Gastrocnemius medialis (tissue), 4 donors: ENCODE data around the gene KCTD10. TPM values are rescaled to one million over a fixed set of nuclear protein-coding genes. Genes with fewer than 3 reads are reported as not detected.
"Not testable (repeated sequence)": the region's sequence is repeated elsewhere in the genome, so short reads cannot be mapped to it uniquely, and the experiment has no call there.

Source experiments
- ATAC-seq, 2 donors: fragments of 150-250 bp; one replicate each; pipeline ENCODE4 v1.9.1; 2016
- DNase-seq, 2 donors: peaks; one replicate each; pipeline ENCODE4 v3.0.0-alpha.2; 2019
- H3K27ac ChIP-seq, 4 donors: fragments of 200-600 bp; sonication (generic); 1 replicate in 1 of 4; 2 replicates in 3 of 4; pipeline ENCODE4 v1.5.1; 2016 to 2018; ENCODE audit warnings: mild to moderate bottlenecking in 2 of 4, moderate library complexity in 1 of 4
- H3K27me3 ChIP-seq, 3 donors: fragments of 200-600 bp; sonication (generic) in 2 of 3; 1 replicate in 1 of 3; 2 replicates in 2 of 3; pipeline versions ENCODE4 v1.5.1 to v1.6.0; 2016 to 2019; ENCODE audit warnings: mild to moderate bottlenecking in 1 of 3, moderate library complexity in 1 of 3
- H3K36me3 ChIP-seq, 2 donors: fragments of 200-600 bp; sonication (generic) in 1 of 2; one replicate each; pipeline ENCODE4 v1.5.1; 2017 to 2018
- H3K4me1 ChIP-seq, 2 donors: fragments of 200-600 bp; sonication (generic) in 1 of 2; one replicate each; pipeline ENCODE4 v1.5.1; 2016 to 2017; ENCODE audit warnings: mild to moderate bottlenecking in 2 of 2
- H3K4me3 ChIP-seq, 4 donors: fragments of 200-600 bp; sonication (generic) in 3 of 4; 1 replicate in 1 of 4; 2 replicates in 3 of 4; pipeline ENCODE4 v1.5.1; 2016 to 2019; ENCODE audit warnings: mild to moderate bottlenecking in 2 of 4
- H3K9me3 ChIP-seq, 3 donors: fragments of 200-600 bp; sonication (generic) in 2 of 3; 1 replicate in 1 of 3; 2 replicates in 2 of 3; pipeline ENCODE4 v1.5.1; 2016 to 2019
- POLR2A ChIP-seq, 2 donors: fragments of 450-650 bp; IDR thresholded peaks; one replicate each; pipeline ENCODE4 v1.6.1; 2017; ENCODE audit warnings: antibody characterized with exemption in 2 of 2, mild to moderate bottlenecking in 2 of 2, moderate library complexity in 2 of 2
- in situ Hi-C, 4 donors: fragments of 200-750 bp; cut with MboI; loops; one replicate each; pipeline versions ENCODE4 v1.15.0 to v1.8.0; 2017; ENCODE audit warnings: low sequenced_read_pairs in 4 of 4
- intact Hi-C: fragments of 100-400 bp; cut with DNase I; formaldehyde crosslinking; loops from one replicate; pipeline ENCODE4 v1.15.1; 2023; ENCODE audit warnings: low total_unique reads
- total RNA-seq, 4 donors: library from RNA; depleted of rRNA; stranded (reverse); fragments of >200 nt; gene quantifications; one replicate each; pipeline versions ENCODE4 v1.1.0 to v1.2.3, GENCODE V29; 2016
- TF ChIP-seq, protein P1 (sequence below), 5 experiments: fragments of 450-650 bp in 3 of 5; fragments of 200-600 bp in 2 of 5; sonication (generic) in 2 of 5; IDR thresholded peaks in 4 of 5; conservative IDR thresholded peaks in 1 of 5; 1 replicate in 4 of 5; 2 replicates in 1 of 5; pipeline ENCODE4 v1.5.1; 2016 to 2019; ENCODE audit warnings: antibody characterized with exemption in 5 of 5, mild to moderate bottlenecking in 3 of 5, moderate library complexity in 3 of 5

KCTD10 gene
- total RNA-seq, 4 donors from 2014 or later: 7.5 to 14.8 (median 10.6) TPM

DNA sequence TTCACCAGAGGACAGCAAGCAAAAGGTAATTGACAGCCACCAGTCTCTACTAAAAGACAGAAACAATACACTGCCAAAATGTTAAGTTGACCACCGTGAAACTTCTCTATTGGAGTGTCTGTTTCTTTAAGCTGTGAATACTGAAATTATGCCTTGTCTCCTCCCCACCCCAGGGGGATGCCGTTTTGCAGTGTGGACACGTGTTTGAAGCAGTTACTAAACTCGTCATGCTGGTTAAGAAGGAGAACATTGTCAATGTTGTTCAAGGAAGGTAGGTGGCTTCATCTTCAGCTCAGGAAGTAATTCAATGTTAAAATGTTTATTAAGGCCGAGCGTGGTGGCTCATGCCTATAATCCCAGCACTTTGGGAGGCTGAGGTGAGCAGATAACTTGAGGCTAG, 32.8 kb downstream of the KCTD10 start:
- Histone ChIP-seq H3K36me3 (peaks cover 0 to 5% of the 10 kb centered on the region in 2 donors), H3K27ac (no peak overlapping the region), H3K9me3 (no peaks in the 10 kb centered on the region), H3K4me1 (no peaks in the 10 kb centered on the region), H3K27me3 (no peaks in the 10 kb centered on the region), H3K4me3 (no peak overlapping the region)
- ATAC-seq (no peak), DNase-seq (no peak)
- TF ChIP-seq, protein P1, sequence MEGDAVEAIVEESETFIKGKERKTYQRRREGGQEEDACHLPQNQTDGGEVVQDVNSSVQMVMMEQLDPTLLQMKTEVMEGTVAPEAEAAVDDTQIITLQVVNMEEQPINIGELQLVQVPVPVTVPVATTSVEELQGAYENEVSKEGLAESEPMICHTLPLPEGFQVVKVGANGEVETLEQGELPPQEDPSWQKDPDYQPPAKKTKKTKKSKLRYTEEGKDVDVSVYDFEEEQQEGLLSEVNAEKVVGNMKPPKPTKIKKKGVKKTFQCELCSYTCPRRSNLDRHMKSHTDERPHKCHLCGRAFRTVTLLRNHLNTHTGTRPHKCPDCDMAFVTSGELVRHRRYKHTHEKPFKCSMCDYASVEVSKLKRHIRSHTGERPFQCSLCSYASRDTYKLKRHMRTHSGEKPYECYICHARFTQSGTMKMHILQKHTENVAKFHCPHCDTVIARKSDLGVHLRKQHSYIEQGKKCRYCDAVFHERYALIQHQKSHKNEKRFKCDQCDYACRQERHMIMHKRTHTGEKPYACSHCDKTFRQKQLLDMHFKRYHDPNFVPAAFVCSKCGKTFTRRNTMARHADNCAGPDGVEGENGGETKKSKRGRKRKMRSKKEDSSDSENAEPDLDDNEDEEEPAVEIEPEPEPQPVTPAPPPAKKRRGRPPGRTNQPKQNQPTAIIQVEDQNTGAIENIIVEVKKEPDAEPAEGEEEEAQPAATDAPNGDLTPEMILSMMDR (IDR thresholded peaks at IDR 0.05 in 4 of 5, conservative IDR thresholded peaks at IDR 0.05 in 1 of 5): no peak
- no peak for TF ChIP-seq POLR2A (IDR thresholded peaks at IDR 0.05)
- intact Hi-C loops: no loop called here
- in situ Hi-C loops: no loop called here

DNA sequence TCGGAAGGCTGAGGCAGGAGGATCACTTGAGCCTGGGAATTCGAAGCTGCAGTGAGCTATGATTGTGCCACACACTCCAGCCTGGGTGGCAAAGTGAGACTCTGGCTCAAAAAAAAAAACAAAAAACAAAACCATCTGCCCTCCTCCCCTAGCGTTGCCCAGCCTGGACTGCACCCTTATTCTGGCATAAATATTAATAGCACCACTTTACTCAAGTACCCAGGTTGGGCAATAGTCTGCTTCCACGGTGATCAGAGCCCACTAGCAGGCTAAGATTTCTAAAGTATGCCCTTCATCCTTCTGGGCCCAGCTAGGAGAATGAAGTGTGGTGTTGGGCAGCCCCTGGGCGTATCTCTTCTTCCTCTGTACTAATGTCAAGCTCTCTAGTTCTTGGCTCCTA, 33.3 kb downstream of the KCTD10 start:
- Histone ChIP-seq H3K27ac (no peak overlapping the region), H3K4me3 (no peak overlapping the region), H3K27me3 (no peaks in the 10 kb centered on the region), H3K9me3 (no peaks in the 10 kb centered on the region), H3K36me3 (peaks cover 0 to 5% of the 10 kb centered on the region in 2 donors), H3K4me1 (no peaks in the 10 kb centered on the region)
- intact Hi-C loops (no loop called here), in situ Hi-C loops (no loop called here)
- TF ChIP-seq, protein P1 (IDR thresholded peaks at IDR 0.05 in 4 of 5, conservative IDR thresholded peaks at IDR 0.05 in 1 of 5): no peak
- TF ChIP-seq POLR2A (IDR thresholded peaks at IDR 0.05): no peak
- DNase-seq (no peak), ATAC-seq (peak in 1 of 2 donors; percentile 41)

DNA sequence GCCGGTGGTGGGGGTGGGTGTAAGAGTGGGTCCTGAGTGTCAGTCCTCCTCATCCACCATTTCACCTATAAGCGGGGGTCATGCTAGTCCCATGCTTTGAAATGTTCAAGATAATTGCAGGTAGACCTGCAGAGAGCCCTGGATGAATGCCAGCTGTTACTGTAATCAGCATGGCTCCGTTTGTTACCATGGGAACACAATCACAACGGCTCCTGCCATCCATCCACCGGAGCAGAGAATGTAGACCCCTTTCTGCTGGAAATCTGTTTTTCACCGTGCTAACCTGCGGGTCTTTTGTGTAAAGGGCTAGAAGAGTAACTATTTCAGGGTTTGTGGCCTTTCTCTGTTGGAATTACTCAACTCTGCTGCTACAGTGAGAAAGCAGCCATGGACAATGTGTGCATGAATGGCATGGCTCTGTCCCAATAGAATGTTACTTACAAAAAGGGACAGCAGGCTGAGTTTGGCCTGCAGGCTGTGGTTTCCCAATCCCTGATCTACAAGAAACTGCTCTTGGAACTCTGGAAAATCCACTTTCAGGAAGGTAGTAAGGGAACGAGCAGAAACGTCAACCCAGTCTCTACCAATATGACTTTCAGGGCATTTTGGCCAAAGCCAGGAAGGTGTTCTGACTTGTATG, 36.1 kb downstream of the KCTD10 start:
- TF ChIP-seq, protein P1 (IDR thresholded peaks at IDR 0.05 in 4 of 5, conservative IDR thresholded peaks at IDR 0.05 in 1 of 5): no peak
- no peak for TF ChIP-seq POLR2A (IDR thresholded peaks at IDR 0.05)
- H3K4me3 ChIP-seq: no peak overlapping the region
- H3K4me1 ChIP-seq: no peaks in the 10 kb centered on the region
- DNase-seq (no peak), ATAC-seq (no peak)
- peaks cover 0 to 2% of the 10 kb centered on the region in 2 donors for H3K36me3 ChIP-seq
- no peaks in the 10 kb centered on the region for H3K27me3 ChIP-seq
- H3K27ac ChIP-seq: no peak overlapping the region
- intact Hi-C loops: no loop called here
- in situ Hi-C loops: no loop called here
- H3K9me3 ChIP-seq: no peaks in the 10 kb centered on the region

DNA sequence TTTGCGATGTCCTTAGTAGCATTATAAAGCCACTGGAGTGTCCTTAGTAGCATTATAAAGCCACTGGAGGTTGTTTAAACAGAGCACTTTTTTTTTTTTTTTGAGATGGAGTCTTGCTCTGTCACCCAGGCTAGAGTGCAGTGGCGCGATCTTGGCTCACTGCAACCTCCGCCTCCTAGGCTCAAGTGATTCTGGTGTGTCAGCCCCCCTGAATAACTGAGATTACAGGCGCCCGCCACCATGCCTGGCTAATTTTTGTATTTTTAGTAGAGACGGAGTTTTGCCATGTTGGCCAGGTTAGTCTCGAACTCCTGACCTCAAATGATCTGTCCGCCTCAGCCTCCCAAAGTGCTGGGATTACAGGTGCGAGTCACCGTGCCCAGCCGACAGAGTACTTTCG, 37.1 kb downstream of the KCTD10 start:
- in situ Hi-C loops, DNase-seq, H3K36me3 ChIP-seq, intact Hi-C loops, H3K4me3 ChIP-seq, H3K27me3 ChIP-seq, ATAC-seq, H3K4me1 ChIP-seq, H3K27ac ChIP-seq, H3K9me3 ChIP-seq: not testable (repeated sequence)

DNA sequence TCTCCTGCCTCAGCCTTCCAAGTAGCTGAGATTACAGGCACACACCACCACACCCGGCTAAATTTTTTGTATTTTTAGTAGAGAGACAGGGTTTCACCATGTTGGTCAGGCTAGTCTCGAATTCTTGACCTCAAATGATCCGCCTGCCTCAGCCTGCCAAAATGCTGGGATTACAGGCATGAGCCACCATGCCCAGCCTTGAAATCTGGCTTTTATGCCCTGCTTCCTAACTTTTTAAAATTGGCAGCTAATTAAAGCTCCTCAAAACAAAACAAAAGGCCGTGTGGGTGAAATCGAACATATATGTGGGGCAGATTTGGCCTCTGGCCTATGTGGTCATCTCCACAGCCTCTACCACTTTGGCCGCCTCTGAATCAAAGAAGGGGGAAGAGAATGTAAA, 37.9 kb downstream of the KCTD10 start:
- Histone ChIP-seq H3K4me1 (no peaks in the 10 kb centered on the region), H3K27me3 (no peaks in the 10 kb centered on the region), H3K36me3 (no peaks in the 10 kb centered on the region), H3K27ac (no peak overlapping the region), H3K9me3 (no peaks in the 10 kb centered on the region), H3K4me3 (no peak overlapping the region)
- no peak for ATAC-seq
- intact Hi-C loops: no loop called here
- TF ChIP-seq, protein P1 (IDR thresholded peaks at IDR 0.05 in 4 of 5, conservative IDR thresholded peaks at IDR 0.05 in 1 of 5): no peak
- TF ChIP-seq POLR2A (IDR thresholded peaks at IDR 0.05): no peak
- in situ Hi-C loops: no loop called here
- DNase-seq: no peak
